ENCODE results near the gene MEX3B.
"Not testable (repeated sequence)": the region's sequence is repeated elsewhere in the genome, so short reads cannot be mapped to it uniquely, and the experiment has no call there.

MEX3B gene

DNA sequence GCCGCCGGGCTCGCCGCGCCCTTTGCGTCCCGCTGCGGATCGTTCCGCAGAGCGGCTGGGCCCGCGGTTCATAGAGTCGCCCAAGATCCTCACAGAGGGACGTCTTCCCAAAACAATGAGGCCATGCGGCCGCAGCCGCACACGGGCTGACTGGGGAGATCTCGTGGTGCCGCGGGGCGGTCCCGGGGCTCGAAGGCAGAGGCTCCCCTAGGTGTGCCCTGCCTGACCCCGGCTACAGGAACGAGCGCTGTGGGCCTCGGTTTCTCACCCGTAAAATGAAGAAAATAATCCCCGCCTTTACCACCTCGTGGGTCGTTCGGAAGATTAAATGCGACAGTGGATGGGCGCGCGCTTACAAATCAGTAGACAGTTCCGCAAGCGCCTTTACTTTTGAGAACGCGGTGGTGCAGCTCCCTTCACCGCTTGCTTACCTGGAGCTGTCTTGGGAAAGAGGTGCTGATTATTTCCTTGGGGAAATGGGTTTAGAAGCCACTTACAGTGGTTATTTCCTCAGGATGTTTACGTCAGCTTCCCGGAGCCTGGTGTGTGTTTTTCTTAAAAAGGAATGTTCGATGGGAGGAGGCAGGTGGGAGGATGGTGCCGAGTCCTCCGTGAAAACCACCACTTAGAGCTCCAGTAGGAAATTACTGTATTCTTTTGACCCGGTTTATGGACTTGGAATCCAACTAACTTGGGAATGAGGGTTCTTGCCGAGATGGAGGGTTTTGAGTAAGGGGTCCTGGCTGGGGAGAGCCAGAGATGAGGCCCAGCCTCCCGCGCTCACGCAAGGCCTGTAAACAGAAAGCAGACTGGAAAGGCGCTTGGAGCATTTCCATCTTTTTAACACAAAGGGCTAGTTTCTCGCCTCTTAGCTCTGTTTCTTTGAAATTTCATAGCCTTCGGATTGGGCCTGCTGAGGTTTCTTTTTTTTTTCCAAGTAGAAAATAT lies 1.9 kb upstream of the MEX3B start:
- no peak for DNase-seq

DNA sequence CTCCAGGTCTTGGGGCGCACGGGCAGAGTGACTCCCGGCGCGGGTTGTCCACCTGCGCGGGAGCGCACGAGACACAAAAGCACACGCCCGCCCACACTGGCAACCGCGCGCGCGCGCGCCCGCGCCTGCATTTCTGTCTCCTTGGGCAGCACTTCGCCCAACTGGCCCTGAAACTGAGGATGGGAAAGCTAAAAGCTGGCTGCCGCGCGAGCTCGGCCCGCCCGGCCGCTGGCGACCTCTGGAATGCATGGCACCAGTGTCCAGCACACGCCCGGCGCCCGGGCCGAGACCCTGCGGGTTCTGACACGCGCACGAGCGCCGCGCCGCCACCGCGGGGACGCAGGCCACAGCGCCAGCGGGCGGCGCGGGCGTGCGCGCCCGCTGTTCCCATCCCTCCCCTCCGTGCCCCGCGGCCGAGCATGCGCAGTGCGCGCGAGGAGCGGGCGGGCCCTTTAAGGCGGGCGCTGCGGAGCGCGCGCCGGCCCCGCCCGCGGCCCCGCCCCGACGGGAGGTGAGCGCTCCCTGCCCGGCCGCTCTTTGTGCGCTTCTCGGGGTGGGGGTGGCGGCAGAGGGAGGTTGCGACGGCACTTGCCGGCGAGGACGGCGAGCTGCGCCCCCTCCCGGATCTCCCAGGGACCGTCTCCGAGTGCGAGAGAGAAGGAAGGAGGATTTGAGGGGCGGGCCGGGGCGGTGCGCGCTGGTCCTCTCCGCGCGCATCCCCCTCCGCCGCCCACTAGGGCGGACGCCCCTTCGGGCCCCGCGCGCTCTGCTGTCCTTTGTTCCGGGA lies 1.0 kb upstream of the MEX3B start:
- peak; percentile 93 for DNase-seq

DNA sequence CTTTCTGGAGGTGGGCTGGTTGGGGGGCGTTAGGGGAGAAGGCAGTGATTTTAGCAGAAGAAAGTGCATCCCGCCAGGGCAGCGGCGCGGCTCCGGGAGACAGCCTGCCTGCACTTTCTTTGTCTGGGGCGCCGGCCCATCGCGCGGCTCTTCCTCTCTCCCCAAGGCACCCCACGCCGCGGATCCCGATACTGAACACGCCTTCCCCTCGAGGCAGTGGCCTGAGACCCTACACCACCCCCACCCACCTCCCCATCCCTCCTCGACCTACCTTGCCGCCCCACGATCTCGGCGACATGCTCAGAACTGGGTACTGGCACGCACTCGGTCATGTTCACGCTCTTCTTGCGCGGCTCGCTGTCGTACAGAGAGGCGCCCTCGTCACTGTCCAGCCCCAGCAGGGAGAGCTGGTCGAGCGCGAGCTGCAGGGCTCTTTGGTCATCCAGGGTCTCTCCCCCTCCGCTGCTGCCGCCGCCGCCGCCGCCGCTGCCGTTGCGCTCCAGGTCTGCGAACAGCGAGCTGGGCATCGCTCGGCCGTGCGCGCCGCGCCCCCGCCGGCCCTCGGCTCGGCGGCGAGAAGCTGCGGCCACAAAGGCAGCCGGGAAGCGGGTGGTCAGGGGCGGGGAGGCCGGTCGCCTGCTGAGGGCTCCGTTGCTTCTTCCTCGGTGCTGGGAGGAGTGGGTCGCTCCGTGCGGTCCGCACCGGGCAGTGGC lies 483 bp downstream of the MEX3B start:
- peak; percentile 23 for DNase-seq

DNA sequence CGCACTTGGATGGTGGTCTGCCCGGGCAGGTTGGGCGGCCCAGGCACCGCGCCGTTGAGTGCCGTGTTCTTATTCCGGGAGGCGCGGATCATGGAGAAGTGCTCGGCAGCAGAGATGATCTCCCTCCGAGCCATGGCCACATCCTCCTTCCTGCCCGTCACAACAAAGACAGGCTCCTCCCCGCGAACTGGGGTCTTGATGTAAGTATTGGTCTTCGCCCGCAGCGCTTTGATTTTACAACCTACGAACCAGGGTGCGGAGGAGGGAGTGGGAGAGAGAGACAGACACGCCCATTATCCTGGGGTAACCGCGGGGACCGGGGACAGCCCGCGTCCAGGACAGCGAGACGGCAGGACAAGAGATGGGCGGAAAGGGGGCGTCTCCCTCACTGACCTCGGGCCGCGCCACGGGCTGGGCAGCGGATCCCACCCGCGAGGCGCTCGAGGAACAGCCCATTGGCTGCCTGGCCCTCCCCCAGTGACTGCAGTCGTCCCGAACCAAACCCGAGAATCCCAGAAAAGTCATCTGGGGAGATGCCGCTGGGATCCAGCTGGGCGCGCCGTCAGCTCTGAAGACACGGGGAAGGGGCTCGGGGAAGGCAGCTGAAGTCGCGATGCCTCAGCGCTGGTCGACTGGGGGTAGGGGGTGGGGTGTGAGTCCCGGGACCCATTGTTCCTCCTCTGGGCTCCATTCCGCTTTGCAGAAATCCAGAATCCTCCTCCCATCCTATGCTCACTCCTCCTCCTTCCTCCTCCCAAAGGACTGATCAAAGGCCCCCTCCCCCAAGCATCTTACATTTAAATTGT lies 1.2 kb downstream of the MEX3B start:
- DNase-seq: peak; percentile 25

DNA sequence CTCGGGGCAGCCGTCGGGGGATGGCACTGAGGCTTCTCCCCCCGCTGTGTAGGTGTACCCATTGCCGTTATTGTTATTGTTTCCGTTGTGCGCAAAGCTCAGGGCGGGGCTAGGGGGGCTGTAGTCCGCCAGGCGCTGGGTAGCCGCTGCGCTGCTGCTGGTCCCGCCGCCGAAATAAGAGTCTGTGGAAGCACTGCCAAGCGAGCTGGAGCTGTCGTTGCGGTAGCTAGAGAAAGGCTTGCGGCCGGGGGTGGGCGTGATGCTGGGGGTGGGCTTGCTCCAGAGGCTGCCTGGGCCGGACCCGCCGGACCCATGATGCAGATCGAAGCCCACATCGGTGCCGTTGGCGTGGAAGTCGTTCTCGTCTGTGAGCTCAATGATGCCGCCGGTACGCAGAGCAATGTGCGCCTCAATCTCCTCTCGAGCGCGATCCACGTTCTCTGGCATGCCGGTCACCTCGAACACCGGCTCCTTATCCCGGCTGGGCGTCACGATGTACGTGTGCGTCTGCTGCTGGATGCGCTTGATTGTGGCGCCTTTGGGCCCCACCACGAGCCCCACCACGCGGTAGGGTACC lies 1.9 kb downstream of the MEX3B start:
- DNase-seq: no peak

DNA sequence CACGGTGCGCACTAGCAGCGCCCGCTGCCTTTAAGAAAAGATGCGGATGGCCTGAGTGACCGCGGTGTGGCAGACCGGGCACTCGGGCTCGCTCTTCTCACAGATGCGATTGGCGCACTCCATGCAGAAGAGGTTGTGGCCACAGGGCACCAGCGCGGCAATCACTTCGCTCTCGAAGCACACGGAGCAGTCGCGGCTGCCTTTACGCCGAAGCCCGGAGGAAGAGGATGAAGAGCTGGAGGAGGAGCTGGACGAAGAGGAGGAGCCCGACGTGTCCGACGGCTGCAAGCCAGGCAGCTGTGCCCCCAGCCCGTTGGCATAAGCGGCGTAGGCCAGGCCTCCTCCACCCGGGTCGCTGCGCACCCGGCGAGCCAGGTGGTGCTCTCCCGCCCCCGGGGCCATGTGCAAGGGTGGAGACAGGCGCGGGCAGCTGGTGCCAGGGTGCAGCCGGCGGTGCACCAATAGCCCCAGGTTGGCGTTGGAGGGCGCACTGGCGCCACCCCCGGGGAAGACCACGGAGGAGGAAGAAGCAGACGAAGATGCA lies 2.6 kb downstream of the MEX3B start:
- no peak for DNase-seq

DNA sequence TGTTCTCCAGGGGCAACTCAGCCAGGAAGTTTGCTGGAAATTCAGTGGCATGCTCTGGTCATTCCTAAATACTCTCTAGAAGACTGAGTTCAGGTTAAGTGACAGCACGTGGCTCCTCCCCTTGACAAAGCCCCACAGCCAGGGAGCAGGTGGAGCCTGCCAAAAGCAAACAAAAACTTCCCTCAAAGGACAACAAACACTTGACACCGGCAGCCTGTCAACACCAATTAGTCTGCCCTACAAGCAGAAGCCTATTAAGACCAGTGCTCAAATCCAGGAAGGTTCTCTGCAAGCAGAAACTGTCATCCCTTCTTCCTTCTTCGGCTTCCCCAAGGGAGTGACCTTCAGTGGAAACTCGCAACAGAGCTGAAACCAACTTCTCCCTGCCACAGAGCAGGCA lies 5.0 kb downstream of the MEX3B start:
- peak; percentile 80 for DNase-seq

DNA sequence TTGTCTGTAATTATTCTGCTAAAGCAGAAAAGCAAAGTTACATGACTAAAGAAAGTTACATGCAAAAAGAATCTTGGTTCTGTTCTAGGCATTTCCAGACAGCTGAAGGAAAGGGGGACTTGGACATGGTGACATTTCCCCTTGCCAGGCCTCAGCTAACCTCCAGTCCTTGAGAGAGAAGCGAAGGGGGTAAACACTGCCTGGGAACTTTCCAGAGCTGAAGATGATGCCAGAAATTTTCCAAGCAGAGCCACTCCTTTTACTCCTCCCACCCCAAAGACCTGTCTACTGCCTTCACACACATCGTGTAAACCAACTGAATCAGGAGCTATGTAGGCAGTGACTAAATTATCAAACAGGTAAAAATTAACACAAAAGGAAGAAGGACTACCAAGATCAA lies 5.4 kb downstream of the MEX3B start:
- DNase-seq: no peak

DNA sequence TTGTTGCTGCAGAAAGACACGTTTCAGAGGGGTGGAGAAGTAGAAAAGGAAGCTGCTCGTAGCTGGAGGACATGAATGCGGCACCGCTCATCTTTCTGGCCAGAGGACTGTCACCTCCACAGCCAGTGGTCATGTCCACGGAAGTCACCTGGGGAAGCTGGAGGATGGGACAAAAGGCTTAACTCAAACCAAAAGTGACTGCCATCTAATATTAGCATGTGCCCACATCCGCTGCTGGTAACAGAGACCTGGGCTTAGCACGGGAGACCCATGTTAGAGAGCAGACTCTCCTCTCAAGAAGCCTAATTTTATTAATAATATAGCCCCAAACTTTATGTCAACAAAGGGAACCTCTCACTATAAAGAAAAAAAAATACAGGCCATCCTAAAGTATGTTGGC lies 5.9 kb downstream of the MEX3B start:
- no peak for DNase-seq

DNA sequence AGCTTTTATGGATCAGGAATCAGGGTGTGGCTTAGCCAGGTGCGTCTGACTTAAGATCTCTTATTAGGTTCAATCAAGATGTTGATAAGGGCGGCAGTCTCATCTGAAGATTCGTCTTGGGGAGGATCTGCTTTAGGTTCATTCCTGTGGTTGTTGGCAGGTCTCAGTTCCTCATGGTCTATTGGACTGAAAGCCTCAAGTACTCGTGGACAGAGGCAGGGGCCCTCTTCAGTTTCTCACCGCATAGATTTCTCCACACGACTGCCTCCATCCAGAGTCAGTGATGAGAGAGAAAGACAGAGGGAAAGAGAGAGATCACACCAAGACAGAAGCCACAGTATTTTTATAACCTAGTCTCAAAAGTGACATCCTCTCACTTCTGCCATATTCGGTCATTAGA lies 9.4 kb downstream of the MEX3B start:
- DNase-seq: no peak

DNA sequence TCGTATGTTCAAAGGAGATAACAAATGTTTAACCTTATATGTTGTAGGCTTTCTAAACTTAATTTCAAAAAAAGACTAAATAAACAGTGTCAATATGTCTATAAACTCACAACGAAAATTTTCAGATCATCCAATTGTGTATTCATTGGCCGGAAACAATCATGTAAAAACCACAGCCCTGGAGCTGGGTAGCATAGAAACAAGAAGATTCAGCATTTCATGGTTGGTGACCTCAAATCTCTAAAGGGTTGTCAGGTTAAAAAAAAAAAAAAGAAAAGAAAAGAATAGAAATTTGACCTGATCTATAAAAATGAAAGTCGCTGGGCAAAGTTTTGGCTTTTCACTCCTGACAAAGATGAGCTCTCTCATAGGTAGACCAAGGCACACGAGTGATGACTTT lies 13.9 kb downstream of the MEX3B start:
- DNase-seq: no peak

DNA sequence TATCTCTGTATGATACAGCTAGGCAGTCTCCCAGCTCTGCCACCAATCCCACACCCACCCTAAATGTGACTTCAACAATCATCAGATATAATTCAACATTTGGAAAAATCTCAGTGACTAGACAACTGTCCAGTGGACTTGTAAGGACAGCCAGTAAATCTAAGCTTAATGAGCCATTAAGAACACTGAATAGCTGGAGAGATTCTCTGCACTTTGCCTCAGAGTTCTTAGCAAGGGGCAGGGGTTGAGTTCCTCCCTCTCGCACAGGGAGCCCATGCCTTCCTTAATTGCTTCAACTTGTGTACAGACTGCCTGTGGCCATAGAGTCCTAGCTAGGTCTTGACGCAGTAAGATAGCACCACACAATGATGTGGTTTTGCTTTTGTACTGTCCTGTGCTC lies 15.6 kb downstream of the MEX3B start:
- DNase-seq: no peak

DNA sequence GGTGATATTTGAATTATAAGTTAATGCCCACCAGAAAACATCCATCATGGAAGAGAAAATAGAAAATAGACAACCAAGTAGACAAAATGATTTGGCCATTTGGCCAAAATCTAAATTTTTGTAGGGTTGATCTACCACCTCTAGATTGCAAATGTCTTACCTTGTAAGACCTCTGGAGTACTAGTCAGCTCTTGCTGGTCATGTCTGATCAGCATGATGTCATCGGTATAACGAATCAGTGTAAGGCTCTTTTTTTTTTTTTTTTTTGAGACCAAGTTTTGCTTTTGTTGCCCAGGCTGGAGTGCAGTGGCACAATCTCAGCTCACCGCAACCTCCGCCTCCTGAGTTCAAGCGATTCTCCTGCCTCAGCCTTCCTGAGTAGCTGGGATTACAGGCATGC lies 17.7 kb downstream of the MEX3B start:
- not testable (repeated sequence) for DNase-seq

DNA sequence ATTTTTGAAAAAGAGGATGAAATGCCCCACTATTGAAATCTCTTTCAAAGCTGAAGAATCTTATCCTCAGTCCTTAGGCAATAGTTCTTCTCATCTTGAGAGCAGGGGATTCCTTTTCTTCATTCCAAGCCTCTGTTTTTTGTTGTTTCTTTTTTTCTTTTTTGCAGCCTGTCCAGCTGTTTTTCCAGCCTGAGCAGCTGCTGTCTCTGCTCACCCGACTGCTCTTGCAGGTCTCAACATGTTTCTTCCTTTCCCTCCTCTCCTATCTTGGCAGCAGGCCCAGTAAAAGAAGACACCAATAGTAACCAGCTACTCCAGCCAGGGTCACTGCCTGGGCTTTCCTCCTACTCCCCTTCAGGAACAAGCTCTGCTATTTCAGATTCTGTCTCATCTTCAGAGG lies 23.8 kb downstream of the MEX3B start:
- DNase-seq: peak; percentile 87

DNA sequence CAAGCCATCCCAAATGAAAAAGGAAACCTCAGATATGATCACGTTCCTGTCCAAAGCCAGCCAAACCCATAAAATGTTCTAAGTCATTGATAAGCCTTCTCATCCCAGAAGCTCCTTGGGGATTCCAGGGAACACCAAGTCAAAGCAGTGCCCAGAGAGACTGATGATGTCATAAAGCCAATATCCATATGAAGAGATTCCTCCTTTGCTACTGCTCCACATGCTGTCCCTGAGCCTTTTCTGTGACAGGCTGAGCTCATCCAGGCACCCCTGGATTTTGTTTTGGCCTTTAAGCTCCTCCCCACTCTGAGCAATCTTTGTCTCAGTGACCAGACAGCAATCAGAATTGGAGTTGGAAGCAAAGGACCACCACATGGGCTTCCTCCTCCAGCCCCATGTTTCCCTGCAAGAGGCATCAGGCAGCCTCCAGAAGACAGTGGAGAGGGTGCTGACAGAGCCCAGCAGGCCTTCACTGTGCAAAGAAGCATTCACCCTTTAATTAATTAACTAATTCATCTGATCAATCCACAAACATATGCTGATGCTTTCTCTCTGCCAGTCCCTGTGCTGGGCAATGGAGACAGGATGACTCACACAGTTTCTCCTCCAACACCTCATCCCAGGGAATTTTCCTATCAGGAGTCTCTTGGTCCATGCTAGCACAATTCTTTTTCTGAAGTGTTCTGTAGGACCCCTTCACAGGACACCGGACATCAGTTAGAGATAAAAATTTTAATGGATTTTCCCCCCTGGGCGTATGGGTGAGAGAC lies 25.0 kb downstream of the MEX3B start:
- DNase-seq: peak; percentile 13

DNA sequence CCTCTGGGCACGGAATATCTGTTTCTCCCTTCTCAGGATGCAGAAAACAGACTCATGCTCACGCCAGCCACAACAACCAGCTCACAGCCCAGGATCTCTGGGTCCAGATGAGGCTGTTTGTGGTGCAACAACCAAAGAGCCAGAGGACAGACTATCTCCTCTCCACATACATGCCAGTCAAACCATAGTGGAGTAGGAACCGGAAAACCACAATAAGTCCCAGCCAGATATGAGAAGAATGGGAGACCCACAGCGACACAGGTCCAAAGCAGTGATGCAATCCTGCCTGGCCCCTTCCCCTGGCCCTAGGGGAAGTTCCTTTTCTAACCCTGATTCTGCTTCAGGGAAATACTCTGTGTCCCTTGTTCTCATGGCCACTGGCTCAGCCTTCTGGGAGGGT lies 27.6 kb downstream of the MEX3B start:
- DNase-seq: no peak

DNA sequence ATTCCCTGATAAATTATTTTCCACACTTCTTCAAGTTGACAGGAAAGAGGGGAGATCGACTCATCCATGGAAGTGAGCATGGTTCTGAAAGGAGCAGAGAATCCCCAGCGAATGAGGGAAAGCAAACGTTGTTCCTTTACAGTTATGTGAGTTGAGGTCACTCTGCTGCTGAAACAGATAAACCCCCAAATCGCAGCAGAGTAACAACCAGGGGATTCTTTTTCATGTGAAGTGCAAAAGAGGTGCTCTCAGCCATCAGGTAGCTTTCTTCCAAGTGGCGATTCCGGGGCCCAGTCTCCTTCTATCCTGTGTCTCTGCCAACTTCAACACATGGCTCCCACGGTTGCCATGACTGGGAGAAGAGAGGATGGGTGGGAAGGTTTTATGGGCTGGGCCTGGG lies 28.2 kb downstream of the MEX3B start:
- no peak for DNase-seq

DNA sequence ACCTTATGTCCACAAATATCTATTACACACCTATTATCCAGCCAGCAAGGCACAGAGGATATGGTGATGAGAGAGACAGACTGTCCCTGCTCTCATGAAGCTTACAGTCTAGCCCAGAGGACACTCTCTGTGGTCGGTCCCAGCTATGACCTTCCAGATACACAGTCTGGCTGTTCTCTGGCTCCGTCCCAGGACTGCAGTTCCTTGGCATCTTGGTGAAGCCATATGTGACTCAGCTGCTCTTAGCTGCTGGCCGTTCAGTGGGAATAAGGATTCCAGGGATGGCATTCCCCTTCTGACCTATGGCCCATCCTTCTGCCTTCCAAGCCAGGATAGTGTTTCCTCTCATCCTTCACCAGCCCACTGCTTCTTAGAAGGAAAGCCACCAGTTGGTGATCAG lies 30.8 kb downstream of the MEX3B start:
- DNase-seq: no peak

DNA sequence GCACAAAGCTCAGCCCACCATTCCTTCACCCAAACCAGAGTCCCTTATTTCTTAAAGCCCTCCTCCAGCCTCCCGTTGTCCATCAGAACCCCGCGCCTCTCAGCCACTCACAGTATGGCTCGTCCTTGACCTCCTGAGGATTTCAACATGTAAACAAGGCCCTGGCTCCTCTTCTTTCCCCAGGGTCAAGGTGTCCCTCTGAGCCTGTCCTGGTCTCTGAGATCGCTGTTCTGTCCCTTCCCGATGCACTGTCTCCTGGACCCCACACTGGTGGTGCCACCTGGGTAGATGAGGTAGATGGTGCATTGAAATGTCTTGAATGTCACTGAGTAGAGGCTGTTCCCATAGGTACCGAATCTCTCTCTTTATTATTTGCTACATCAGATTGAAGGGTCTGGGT lies 32.9 kb downstream of the MEX3B start:
- DNase-seq: no peak

DNA sequence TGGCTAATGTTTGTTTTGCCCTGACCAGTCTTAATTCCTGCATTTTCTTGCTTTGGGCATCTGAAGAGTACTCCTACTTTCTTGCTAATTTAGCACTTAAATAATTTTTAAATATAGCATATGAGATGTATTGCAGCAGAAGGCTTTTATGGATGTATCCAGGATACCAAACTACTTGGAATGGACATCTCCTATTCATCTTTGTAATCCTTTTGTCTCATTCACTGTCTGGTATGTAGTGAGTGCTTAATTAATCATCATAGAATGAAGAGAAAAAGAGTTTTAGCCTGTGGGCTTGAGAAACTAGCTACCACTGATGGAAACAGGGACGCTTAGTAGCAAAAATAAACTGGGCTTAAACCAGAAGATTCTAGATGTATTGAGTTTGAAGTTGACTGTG lies 40.6 kb downstream of the MEX3B start:
- DNase-seq: no peak

DNA sequence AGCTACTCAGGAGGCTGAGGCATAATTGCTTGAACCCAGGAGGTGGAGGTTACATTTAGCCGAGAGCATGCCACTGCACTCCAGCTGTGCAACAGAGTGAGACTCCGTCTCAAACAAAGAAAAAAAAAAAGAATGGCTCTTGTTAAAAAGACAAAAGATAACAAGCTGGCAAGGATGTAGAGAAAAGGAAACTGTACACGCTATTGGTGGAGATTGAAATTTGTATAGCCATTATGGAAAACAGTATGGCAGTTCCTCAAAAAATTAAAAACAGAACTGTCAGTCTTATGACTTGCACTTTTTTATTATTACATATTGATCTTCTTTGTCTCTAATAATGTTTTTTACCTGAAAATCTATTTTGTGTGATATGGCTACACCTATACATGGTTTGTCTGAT lies 41.9 kb downstream of the MEX3B start:
- DNase-seq: no peak
